HT-29 (cell line): ENCODE results near the gene TPSD1. TPM values are rescaled to one million over a fixed set of nuclear protein-coding genes. Genes with fewer than 3 reads are reported as not detected.

Source experiments
- DNase-seq: peaks from one replicate; pipeline ENCODE4 v3.0.0-alpha.2; 2015; ENCODE audit warnings: low spot score
- total RNA-seq: library from RNA; depleted of rRNA; stranded (reverse); fragments of >200 nt; shearing (Covaris generic); gene quantifications from 2 replicates; pipeline ENCODE4 v1.2.3, GENCODE V29; 2014; rRNA removed

TPSD1 gene
- total RNA-seq, 1 experiment from 2014 or later = not detected

DNA sequence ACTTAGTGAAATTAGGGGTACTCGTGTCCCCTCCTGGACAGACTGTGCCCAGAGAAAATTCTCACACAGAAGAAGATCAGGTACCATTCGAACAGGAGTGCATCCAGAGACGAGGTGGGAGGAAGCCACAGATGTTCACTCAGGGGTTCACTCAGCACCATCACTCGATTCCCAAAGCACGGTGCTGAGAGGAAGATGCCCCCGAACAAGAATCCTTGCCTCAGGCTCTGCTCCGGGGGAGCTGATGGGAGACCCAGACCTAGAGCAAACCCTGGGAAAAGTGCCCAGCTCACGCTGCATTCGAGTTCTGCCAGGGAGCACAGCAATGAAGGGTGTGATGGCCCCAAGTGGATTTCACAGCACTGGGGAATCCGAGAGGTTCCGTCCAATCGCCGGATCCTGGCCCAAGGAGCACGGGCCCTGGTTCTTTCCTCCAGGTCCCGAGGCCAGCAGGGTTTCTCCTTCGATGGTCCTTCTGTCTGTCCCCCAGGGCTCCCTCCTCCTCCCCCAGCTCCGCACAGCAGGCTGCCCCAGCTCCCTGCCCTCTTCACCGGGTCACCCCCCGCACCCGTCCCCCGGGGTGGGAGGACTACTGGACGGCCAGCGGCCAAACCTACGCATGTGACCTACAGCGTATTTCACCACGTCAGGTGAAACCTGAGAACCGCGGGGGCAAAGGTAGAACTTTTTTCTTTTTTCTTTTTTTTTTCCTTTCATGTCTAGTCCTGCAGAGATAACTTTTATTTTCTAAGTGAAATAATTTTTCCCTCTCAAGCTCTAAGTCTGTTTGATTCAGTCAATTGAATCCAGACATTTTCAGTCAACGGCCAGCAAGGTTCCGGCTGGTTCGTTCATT is 43.4 kb downstream of the TPSD1 start:
- no peak for DNase-seq

DNA sequence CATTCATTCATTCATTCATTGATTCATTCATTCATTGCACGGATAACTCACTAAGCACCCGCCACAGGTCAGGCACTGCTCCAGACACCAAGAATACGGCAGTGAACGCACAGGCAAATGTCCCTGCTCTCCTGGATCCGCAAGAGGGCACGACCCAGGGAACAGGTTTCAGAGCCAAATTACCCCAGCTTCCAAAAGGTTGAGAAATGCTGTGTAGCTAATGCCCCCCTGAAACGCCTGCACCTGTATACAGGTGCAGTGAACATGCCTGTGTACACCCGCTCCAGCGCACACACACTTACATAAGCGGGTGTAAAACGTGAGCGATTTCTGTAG is 44.0 kb downstream of the TPSD1 start:
- DNase-seq = no peak

DNA sequence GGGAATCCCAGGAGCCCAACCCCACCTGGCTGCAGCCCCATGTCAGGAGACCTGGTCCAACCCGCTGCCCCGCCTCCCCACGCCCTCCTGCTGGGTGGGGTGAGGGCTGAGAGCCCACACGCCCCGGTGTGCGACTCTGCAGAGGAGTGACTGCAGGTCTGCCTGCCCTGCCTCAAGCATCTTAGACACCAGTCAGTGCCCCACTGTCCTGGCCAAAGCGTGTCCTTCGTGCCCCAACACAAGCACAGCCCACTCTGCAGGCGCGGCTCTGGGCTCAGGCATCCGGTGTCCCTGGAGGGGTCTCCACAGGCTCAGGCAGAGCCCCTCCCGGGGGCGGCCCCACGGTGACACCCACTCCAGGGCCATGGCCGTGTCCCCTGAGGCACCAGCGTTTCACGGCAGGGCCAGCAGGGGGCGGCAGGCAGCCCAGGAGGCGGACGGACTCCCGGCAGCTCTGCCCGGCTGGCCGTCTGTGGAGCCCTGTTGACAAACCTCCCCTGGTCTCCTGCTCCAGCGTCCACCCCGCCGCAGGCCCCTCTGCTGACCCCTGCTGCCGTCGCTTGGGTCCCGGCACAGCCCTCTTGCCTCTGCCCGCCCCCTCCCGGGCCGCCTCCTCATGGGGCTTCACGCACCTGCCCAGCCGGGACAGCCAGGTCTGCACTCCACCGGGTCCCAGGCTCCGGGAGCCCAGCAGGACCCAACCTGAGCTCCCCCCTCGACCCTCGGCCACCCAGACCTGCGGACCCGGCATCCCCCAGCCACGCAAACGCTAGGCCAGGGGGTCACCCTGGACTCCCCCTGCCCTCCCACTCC is 45.0 kb downstream of the TPSD1 start:
- DNase-seq = peak; percentile 66

DNA sequence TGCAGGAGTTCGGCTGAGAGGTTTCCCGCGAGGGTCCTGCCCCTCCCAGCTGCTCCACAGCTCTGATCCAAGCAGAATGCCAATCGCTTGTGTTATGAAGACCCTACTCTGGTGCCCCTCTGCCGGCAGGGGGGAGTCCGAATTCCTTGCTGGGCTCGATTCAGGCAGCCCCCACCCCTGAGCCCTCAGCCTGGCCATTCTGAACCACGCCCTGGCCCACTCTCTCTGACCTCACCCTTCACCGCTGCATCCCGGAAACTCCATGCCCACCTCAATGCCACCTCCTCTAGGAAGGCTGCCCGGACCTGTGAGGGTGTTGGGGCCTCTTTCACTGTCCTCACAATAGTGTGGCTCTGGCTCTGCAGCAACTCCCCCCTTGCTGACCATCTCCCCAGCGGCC is 45.7 kb downstream of the TPSD1 start:
- DNase-seq = no peak

DNA sequence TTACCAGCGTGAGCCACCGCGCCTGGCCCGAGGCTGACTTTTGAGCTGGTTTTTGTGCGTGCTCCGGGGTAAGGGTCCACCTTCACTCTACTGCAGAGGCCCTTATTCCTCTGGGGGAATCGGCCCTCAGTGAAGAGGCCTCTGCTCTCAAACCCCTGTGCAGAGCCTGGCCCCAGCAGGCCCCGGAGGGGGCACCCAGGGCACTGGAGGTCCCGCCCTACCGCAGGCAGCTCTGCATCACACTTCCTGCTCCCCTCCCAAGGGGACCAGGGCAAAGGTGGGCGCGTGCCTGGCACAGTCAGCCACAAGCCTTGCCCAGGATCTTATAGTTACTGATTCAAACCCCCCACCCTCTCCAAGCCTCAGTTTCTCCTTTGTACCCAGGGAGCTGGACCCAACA is 50.0 kb downstream of the TPSD1 start:
- no peak for DNase-seq

DNA sequence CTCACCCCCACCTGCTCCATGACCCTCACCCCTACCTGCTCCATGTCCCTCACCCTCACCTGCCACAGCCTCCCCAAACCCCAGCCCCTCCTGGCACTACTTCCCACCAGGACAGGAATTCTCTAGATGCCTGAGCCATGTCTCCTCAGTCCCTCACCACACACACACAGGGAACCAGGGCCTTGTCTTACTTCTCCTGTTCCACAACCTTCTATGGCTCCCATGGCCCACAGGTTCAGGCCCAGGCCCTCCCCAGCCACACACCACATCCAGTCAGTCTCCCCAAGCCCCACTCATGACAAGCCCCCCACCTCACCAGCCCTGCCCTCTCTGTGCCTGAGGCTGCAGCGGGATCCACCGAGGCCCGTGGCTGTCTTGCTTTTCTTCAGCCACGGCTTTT is 50.5 kb downstream of the TPSD1 start:
- DNase-seq = no peak

DNA sequence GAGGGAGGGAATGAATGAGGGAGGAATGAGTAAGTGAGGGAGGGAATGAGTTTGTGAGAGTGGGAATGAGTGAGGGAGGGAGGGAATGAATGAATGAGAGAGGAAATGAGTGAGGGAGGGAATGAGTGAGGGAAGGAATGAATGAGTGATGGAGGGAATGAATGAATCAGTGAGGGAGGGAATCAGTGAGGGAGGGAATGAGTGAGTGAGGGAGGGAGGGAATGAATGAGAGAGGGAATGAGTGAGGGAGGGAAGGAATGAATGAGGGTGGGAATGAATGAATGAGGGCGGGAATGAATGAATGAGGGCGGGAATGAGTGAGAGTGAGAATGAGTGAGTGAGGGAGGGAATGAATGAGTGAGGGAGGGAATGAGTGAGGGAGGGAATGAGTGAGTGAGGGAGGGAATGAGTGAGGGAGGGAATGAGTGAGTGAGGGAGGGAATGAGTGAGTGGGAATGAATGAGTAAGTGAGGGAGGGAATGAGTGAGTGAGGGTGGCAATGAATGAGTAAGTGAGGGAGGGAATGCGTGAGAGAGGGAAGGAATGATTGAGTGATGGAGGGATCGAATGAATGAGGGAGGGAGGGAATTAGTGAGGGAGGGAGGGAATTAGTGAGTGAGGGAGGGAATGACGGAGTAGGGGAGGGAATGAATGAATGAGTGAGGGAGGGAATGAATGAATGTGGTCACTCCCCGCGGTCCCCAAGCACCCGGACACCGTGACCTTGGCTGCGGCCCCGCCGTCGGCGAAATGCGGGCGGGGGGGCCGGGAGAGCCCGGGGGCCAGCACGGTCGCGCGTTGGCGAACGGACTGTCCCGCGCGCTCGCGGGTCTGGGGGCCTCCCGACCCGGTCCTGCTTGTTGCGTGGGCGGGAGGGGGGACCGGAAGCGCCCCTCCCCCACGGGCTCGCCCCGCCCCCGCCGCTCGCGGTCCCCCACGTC is 52.4 kb downstream of the TPSD1 start:
- DNase-seq = no peak

Other genes with a start within 250 kb of the TPSD1 start
- 1.6 and 5.1 TPM in 2 replicates for gene SSTR5, start 183.3 kb upstream of the TPSD1 start, total RNA-seq
- gene C1QTNF8, start 159.8 kb upstream of the TPSD1 start, total RNA-seq = 0.10 TPM in 1 of 2 replicates, not detected in the other
- 0.56 and 0.65 TPM in 2 replicates for gene CACNA1H, start 103.0 kb upstream of the TPSD1 start, total RNA-seq
- 0.31 TPM in 1 of 2 replicates, not detected in the other for gene TPSG1, start 30.8 kb upstream of the TPSD1 start, total RNA-seq
- not detected in 2 replicates for gene TPSB2, start 25.9 kb upstream of the TPSD1 start, total RNA-seq
- gene TPSAB1, start 15.4 kb upstream of the TPSD1 start, total RNA-seq = not detected in 2 replicates
- 90.1 and 116 TPM in 2 replicates for gene UBE2I, start 53.6 kb downstream of the TPSD1 start, total RNA-seq
- 8.2 and 14.1 TPM in 2 replicates for gene BAIAP3, start 77.6 kb downstream of the TPSD1 start, total RNA-seq
- gene TSR3, start 95.8 kb downstream of the TPSD1 start, total RNA-seq = 155 and 181 TPM in 2 replicates
- gene GNPTG, start 95.9 kb downstream of the TPSD1 start, total RNA-seq = 46.6 and 50.9 TPM in 2 replicates
- 29.1 and 32.0 TPM in 2 replicates for gene UNKL, start 158.6 kb downstream of the TPSD1 start, total RNA-seq
- 50.9 and 58.1 TPM in 2 replicates for gene UQCC4, start 164.7 kb downstream of the TPSD1 start, total RNA-seq
- gene PERCC1, start 175.0 kb downstream of the TPSD1 start, total RNA-seq = 0.10 TPM in 1 of 2 replicates, not detected in the other
- not detected in 2 replicates for gene CCDC154, start 188.5 kb downstream of the TPSD1 start, total RNA-seq
- gene CLCN7, start 219.0 kb downstream of the TPSD1 start, total RNA-seq = 121 and 151 TPM in 2 replicates
- 0.15 TPM in 1 of 2 replicates, not detected in the other for gene PTX4, start 232.9 kb downstream of the TPSD1 start, total RNA-seq
- 72.4 and 77.3 TPM in 2 replicates for gene TELO2, start 237.3 kb downstream of the TPSD1 start, total RNA-seq